Keratinocyte (primary cell): ENCODE results near the gene EIF2S1. TPM values are rescaled to one million over a fixed set of nuclear protein-coding genes. Genes with fewer than 3 reads are reported as not detected.
"Not testable (repeated sequence)": the region's sequence is repeated elsewhere in the genome, so short reads cannot be mapped to it uniquely, and the experiment has no call there.

Experiments
- DNase-seq: peaks from one replicate; pipeline ENCODE4 v3.0.0-alpha.2; 2011; ENCODE audit warnings: low read depth, missing footprints, low spot score
- FAIRE-seq: peaks from 2 replicates; lab custom pipeline; 2011; peaks lifted over from hg19 to GRCh38; lab: Jason Lieb, UNC
- H2AFZ ChIP-seq: 2 replicates; pipeline ENCODE4 v1.6.0; 2012; ENCODE audit warnings: low read length, control low read depth, inconsistent platforms; ENCODE audit not compliant: control insufficient read depth
- H3K27ac ChIP-seq: 2 replicates; pipeline ENCODE4 v1.5.1; 2011; ENCODE audit warnings: low read length; ENCODE audit not compliant: control insufficient read depth, insufficient read depth
- H3K27me3 ChIP-seq: 3 replicates; pipeline ENCODE4 v1.6.0; 2011; ENCODE audit warnings: low read length; ENCODE audit not compliant: control insufficient read depth, insufficient read depth; ENCODE audit errors: extremely low read depth
- H3K36me3 ChIP-seq, 2 experiments: 2 replicates in 1 of 2; 3 replicates in 1 of 2; pipeline ENCODE4 v1.5.1; 2011; ENCODE audit warnings: low read length in 2 of 2, mild to moderate bottlenecking in 1 of 2; ENCODE audit not compliant: control insufficient read depth in 2 of 2, insufficient read depth in 2 of 2; ENCODE audit errors: extremely low read depth in 1 of 2
- H3K4me1 ChIP-seq: 3 replicates; pipeline ENCODE4 v1.5.1; 2011; ENCODE audit warnings: low read length; ENCODE audit not compliant: control insufficient read depth, insufficient read depth; ENCODE audit errors: extremely low read depth
- H3K4me2 ChIP-seq: 3 replicates; pipeline ENCODE4 v1.6.0; 2011; ENCODE audit warnings: low read depth, low read length; ENCODE audit not compliant: control insufficient read depth, insufficient read depth; ENCODE audit errors: extremely low read depth
- H3K4me3 ChIP-seq, 3 experiments: fragments of 200-600 bp in 1 of 3; sonication (generic) in 1 of 3; 2 replicates in 2 of 3; 3 replicates in 1 of 3; pipeline ENCODE4 v1.5.1; 2011 to 2016; ENCODE audit warnings: low read length in 3 of 3, mild to moderate bottlenecking in 3 of 3, control low read depth in 2 of 3, inconsistent platforms in 1 of 3, low read depth in 1 of 3, mixed read lengths in 1 of 3, mixed run types in 1 of 3, moderate library complexity in 1 of 3; ENCODE audit not compliant: control insufficient read depth in 2 of 3, insufficient read depth in 2 of 3; ENCODE audit errors: extremely low read depth in 1 of 3
- H3K79me2 ChIP-seq: 2 replicates; pipeline ENCODE4 v1.6.0; 2012; ENCODE audit warnings: low read length; ENCODE audit not compliant: control insufficient read depth, insufficient read depth
- H3K9ac ChIP-seq: 3 replicates; pipeline ENCODE4 v1.6.0; 2011; ENCODE audit warnings: low read length; ENCODE audit not compliant: control insufficient read depth, insufficient read depth; ENCODE audit errors: extremely low read depth
- H3K9me1 ChIP-seq: 3 replicates; pipeline ENCODE4 v1.6.0; 2011; ENCODE audit warnings: low read length; ENCODE audit not compliant: control insufficient read depth, insufficient read depth; ENCODE audit errors: extremely low read depth
- H3K9me3 ChIP-seq: 2 replicates; pipeline ENCODE4 v1.5.1; 2012; ENCODE audit warnings: low read depth, low read length; ENCODE audit not compliant: control insufficient read depth
- H4K20me1 ChIP-seq: 3 replicates; pipeline ENCODE4 v1.6.0; 2011; ENCODE audit warnings: low read length; ENCODE audit not compliant: control insufficient read depth, insufficient read depth; ENCODE audit errors: extremely low read depth
- CTCF ChIP-seq, 3 experiments: IDR thresholded peaks in 1 of 3; conservative IDR thresholded peaks in 1 of 3; optimal IDR thresholded peaks in 1 of 3; 2 replicates in 2 of 3; 3 replicates in 1 of 3; pipeline versions ENCODE3 to v1.5.1; 2011; ENCODE audit warnings: low read length in 3 of 3, mild to moderate bottlenecking in 3 of 3, moderate library complexity in 2 of 3, control low read depth in 1 of 3, inconsistent platforms in 1 of 3; ENCODE audit not compliant: insufficient read depth in 2 of 3; ENCODE audit errors: extremely low read depth in 1 of 3
- EZH2 ChIP-seq: IDR thresholded peaks from one replicate; pipeline ENCODE4 v1.6.1; 2012; ENCODE audit warnings: inconsistent platforms, mild to moderate bottlenecking, low read length, moderate library complexity
- dilution Hi-C: fragments of 300-500 bp; cut with MboI; formaldehyde crosslinking; loops from one replicate; pipeline ENCODE4 v1.7.0; 2020; ENCODE audit warnings: low sequenced_read_pairs; ENCODE audit not compliant: extremely low pct_ligation_motif_present
- polyA plus RNA-seq, 5 experiments: library from polyadenylated mRNA; depleted of rRNA in 3 of 5; stranded (reverse) in 3 of 5; stranded (forward) in 1 of 5; unstranded in 1 of 5; fragments of >200 nt; gene quantifications; 1 replicate in 1 of 5; 2 replicates in 3 of 5; 3 replicates in 1 of 5; pipeline versions ENCODE4 v1.2.1 to v1.2.3, GENCODE V29; 2011 to 2012; ENCODE audit warnings: missing spikeins in 2 of 5, low read depth in 1 of 5, low replicate concordance in 1 of 5

Gene EIF2S1
- polyA plus RNA-seq, 1 donor (not counting 4 experiments of a cell fraction or from before 2014, with no cell fraction given): 294 TPM

- Histone ChIP-seq H2AFZ (peak within 1 kb of the TSS; percentile 41), H3K9me1 (no peaks in the 10 kb centered on the region), H3K27ac (peak within 1 kb of the TSS; percentile 96), H3K4me1 (peaks cover 63% of the 10 kb centered on the region), H3K4me3 (peak within 1 kb of the TSS; percentile 70 to 85 (median 84)), H3K4me2 (peak within 1 kb of the TSS; percentile 99), H3K9ac (peak within 1 kb of the TSS; percentile 95), H3K79me2 (peaks cover 55% of the 10 kb centered on the region), H3K9me3 (no peaks in the 10 kb centered on the region), H3K36me3 (peaks cover 0 to under 1% of the 10 kb centered on the region in 2 experiments), H3K27me3 (no peaks in the 10 kb centered on the region), H4K20me1 (peaks cover 5% of the 10 kb centered on the region)
- FAIRE-seq (peak; percentile 71), DNase-seq (peak; percentile 95)
- dilution Hi-C loops: no loop called here
- no peak for TF ChIP-seq CTCF (optimal IDR thresholded peaks at IDR 0.05 in 1 of 3, IDR thresholded peaks at IDR 0.05 in 1 of 3, conservative IDR thresholded peaks at IDR 0.05 in 1 of 3; ENCODE audit: extremely low read depth in 1 of 3, insufficient read depth in 2 of 3, low read length in 3 of 3)
- no peak for TF ChIP-seq EZH2
Observed at GRCh38 chr14:67411820-67412421, 51.8 kb downstream of the EIF2S1 start, which contains the start of gene PLEK2. PLEK2 (minus strand) TSS chr14:67412165; CDS start chr14:67412059, 106 bp downstream.

- Histone ChIP-seq H3K27ac (peak overlapping the region; percentile 96), H3K79me2 (peaks cover 36% of the 10 kb centered on the region), H2AFZ (no peak overlapping the region), H3K9me1 (no peaks in the 10 kb centered on the region), H3K4me2 (peak overlapping the region; percentile 92), H3K9ac (peak overlapping the region; percentile 95), H3K27me3 (no peaks in the 10 kb centered on the region), H3K4me1 (peaks cover 71% of the 10 kb centered on the region), H4K20me1 (no peaks in the 10 kb centered on the region), H3K36me3 (no peaks in the 10 kb centered on the region), H3K4me3 (peak overlapping the region in 2 of 3 experiments; percentile 4 to 85), H3K9me3 (no peaks in the 10 kb centered on the region)
- dilution Hi-C loops: no loop called here
- DNase-seq: peak; percentile 96
- TF ChIP-seq EZH2 (no peak), CTCF (optimal IDR thresholded peaks at IDR 0.05 in 1 of 3, IDR thresholded peaks at IDR 0.05 in 1 of 3, conservative IDR thresholded peaks at IDR 0.05 in 1 of 3; ENCODE audit: extremely low read depth in 1 of 3, insufficient read depth in 2 of 3, low read length in 3 of 3) (no peak)
- peak; percentile 84 for FAIRE-seq
Observed at GRCh38 chr14:67413806-67414769, 54.0 kb downstream of the EIF2S1 start.

GRCh38 chr14:67415610-67416009 lies 55.5 kb downstream of the EIF2S1 start:
- H3K4me1 ChIP-seq: peaks cover 69% of the 10 kb centered on the region
- H3K4me3 ChIP-seq, H3K9me3 ChIP-seq, H2AFZ ChIP-seq, H3K9me1 ChIP-seq, H3K27ac ChIP-seq, FAIRE-seq, H3K9ac ChIP-seq, H3K36me3 ChIP-seq, DNase-seq, H4K20me1 ChIP-seq, H3K27me3 ChIP-seq, H3K4me2 ChIP-seq, dilution Hi-C loops: not testable (repeated sequence)
- peaks cover 20% of the 10 kb centered on the region for H3K79me2 ChIP-seq
